Keratinocyte (primary cell): ENCODE measurements around the gene HDAC1.

Experiments used
- CTCF ChIP-seq, 3 experiments: IDR thresholded peaks in 1 of 3; conservative IDR thresholded peaks in 1 of 3; optimal IDR thresholded peaks in 1 of 3; 2 replicates in 2 of 3; 3 replicates in 1 of 3; pipeline versions ENCODE3 to v1.5.1; 2011; ENCODE audit warnings: low read length in 3 of 3, mild to moderate bottlenecking in 3 of 3, moderate library complexity in 2 of 3, control low read depth in 1 of 3, inconsistent platforms in 1 of 3; ENCODE audit not compliant: insufficient read depth in 2 of 3; ENCODE audit errors: extremely low read depth in 1 of 3
- EZH2 ChIP-seq: IDR thresholded peaks from one replicate; pipeline ENCODE4 v1.6.1; 2012; ENCODE audit warnings: inconsistent platforms, mild to moderate bottlenecking, low read length, moderate library complexity

GRCh38 chr1:32305310-32305709 lies 13.4 kb downstream of the HDAC1 start:
- TF ChIP-seq EZH2 (no peak), CTCF (optimal IDR thresholded peaks at IDR 0.05 in 1 of 3, IDR thresholded peaks at IDR 0.05 in 1 of 3, conservative IDR thresholded peaks at IDR 0.05 in 1 of 3; ENCODE audit: extremely low read depth in 1 of 3, insufficient read depth in 2 of 3, low read length in 3 of 3) (no peak)
